HL-60 (cell line): ENCODE measurements around the gene PPP1R36.

Experiments
- DNase-seq, 2 experiments: peaks; one replicate each; pipeline ENCODE4 v3.0.0-alpha.2; 2010 to 2020; ENCODE audit warnings: low read depth in 1 of 2, low spot score in 1 of 2
- H3K27ac ChIP-seq: fragments of 250-450 bp; sonication (Bioruptor Pico); replicated peaks from 2 replicates; pipeline ENCODE4 v1.5.1; 2020; ENCODE audit warnings: mild to moderate bottlenecking, moderate library complexity
- H3K27me3 ChIP-seq: fragments of 250-450 bp; sonication (Bioruptor Pico); 2 replicates; pipeline ENCODE4 v1.5.1; 2021; ENCODE audit warnings: mild to moderate bottlenecking, moderate library complexity; ENCODE audit not compliant: insufficient read depth, poor library complexity, severe bottlenecking
- H3K4me3 ChIP-seq: replicated peaks from 2 replicates; pipeline ENCODE4 v1.5.1; 2011; ENCODE audit warnings: mild to moderate bottlenecking, control low read depth, low read length; ENCODE audit not compliant: insufficient read depth
- CTCF ChIP-seq: IDR thresholded peaks from one replicate; pipeline ENCODE4 v1.5.1; 2011; ENCODE audit warnings: low read length, control low read depth, inconsistent platforms; ENCODE audit not compliant: insufficient read depth
- GABPA ChIP-seq: IDR thresholded peaks from 2 replicates; pipeline ENCODE4 v1.6.1; 2012; ENCODE audit warnings: low read depth
- POLR2AphosphoS5 ChIP-seq: IDR thresholded peaks from 2 replicates; pipeline ENCODE4 v1.6.1; 2012; ENCODE audit warnings: low read depth
- SPI1 ChIP-seq: IDR thresholded peaks from 2 replicates; pipeline ENCODE4 v1.6.1; 2012; ENCODE audit warnings: low read depth, mild to moderate bottlenecking, borderline replicate concordance
- TF ChIP-seq, protein P1 (sequence below): IDR thresholded peaks from 2 replicates; pipeline ENCODE4 v1.6.1; 2012; ENCODE audit warnings: low read depth; ENCODE audit not compliant: insufficient replicate concordance

Gene PPP1R36

GRCh38 chr14:64540208-64541202 is 9.3 kb upstream of the PPP1R36 start, which contains the start of gene HSPA2:
Gene HSPA2, plus strand, starts transcription at chr14:64540741. Its CDS starts 109 bp downstream, at chr14:64540850.
- peak within 1 kb of the TSS; percentile 56 for H3K4me3 ChIP-seq
- no peaks in the 10 kb centered on the region for H3K27me3 ChIP-seq
- H3K27ac ChIP-seq, result peak within 1 kb of the TSS; percentile 71
- no peak for TF ChIP-seq GABPA
- peak; percentile 8; the same call in 1 of the 2 replicates for TF ChIP-seq SPI1
- TF ChIP-seq, protein P1, sequence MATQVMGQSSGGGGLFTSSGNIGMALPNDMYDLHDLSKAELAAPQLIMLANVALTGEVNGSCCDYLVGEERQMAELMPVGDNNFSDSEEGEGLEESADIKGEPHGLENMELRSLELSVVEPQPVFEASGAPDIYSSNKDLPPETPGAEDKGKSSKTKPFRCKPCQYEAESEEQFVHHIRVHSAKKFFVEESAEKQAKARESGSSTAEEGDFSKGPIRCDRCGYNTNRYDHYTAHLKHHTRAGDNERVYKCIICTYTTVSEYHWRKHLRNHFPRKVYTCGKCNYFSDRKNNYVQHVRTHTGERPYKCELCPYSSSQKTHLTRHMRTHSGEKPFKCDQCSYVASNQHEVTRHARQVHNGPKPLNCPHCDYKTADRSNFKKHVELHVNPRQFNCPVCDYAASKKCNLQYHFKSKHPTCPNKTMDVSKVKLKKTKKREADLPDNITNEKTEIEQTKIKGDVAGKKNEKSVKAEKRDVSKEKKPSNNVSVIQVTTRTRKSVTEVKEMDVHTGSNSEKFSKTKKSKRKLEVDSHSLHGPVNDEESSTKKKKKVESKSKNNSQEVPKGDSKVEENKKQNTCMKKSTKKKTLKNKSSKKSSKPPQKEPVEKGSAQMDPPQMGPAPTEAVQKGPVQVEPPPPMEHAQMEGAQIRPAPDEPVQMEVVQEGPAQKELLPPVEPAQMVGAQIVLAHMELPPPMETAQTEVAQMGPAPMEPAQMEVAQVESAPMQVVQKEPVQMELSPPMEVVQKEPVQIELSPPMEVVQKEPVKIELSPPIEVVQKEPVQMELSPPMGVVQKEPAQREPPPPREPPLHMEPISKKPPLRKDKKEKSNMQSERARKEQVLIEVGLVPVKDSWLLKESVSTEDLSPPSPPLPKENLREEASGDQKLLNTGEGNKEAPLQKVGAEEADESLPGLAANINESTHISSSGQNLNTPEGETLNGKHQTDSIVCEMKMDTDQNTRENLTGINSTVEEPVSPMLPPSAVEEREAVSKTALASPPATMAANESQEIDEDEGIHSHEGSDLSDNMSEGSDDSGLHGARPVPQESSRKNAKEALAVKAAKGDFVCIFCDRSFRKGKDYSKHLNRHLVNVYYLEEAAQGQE, result no peak
- no peak for TF ChIP-seq CTCF
- peak; percentile 53; the same call in 1 of the 2 replicates for TF ChIP-seq POLR2AphosphoS5
- DNase-seq, result peak; percentile 83 to 93

DNA sequence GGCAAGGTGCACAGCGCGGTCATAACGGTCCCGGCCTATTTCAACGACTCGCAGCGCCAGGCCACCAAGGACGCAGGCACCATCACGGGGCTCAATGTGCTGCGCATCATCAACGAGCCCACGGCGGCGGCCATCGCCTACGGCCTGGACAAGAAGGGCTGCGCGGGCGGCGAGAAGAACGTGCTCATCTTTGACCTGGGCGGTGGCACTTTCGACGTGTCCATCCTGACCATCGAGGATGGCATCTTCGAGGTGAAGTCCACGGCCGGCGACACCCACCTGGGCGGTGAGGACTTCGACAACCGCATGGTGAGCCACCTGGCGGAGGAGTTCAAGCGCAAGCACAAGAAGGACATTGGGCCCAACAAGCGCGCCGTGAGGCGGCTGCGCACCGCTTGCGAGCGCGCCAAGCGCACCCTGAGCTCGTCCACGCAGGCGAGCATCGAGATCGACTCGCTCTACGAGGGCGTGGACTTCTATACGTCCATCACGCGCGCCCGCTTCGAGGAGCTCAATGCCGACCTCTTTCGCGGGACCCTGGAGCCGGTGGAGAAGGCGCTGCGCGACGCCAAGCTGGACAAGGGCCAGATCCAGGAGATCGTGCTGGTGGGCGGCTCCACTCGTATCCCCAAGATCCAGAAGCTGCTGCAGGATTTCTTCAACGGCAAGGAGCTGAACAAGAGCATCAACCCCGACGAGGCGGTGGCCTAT is 8.3 kb upstream of the PPP1R36 start:
- Histone ChIP-seq H3K27me3 (no peaks in the 10 kb centered on the region), H3K27ac (no peak overlapping the region), H3K4me3 (no peak overlapping the region)
- DNase-seq, result no peak
- no peak for TF ChIP-seq CTCF
- TF ChIP-seq GABPA, result no peak
- no peak for TF ChIP-seq SPI1
- TF ChIP-seq, protein P1, result no peak
- no peak for TF ChIP-seq POLR2AphosphoS5

- TF ChIP-seq CTCF (no peak), GABPA (no peak), SPI1 (no peak), POLR2AphosphoS5 (no peak)
- TF ChIP-seq, protein P1, result no peak
- no peak for DNase-seq
- Histone ChIP-seq H3K4me3 (no peak overlapping the region), H3K27ac (no peak overlapping the region), H3K27me3 (no peaks in the 10 kb centered on the region)
Measured at GRCh38 chr14:64541972-64542835, 7.6 kb upstream of the PPP1R36 start.
